Fibroblast of skin of right biceps (primary cell): ENCODE results near the gene VWA5B2.

Experiments used
- DNase-seq: peaks from one replicate; pipeline ENCODE4 v3.0.0-alpha.2; 2013

VWA5B2 gene

GRCh38 chr3:184282941-184283340 lies 53.6 kb downstream of the VWA5B2 start:
- no peak for DNase-seq

DNA sequence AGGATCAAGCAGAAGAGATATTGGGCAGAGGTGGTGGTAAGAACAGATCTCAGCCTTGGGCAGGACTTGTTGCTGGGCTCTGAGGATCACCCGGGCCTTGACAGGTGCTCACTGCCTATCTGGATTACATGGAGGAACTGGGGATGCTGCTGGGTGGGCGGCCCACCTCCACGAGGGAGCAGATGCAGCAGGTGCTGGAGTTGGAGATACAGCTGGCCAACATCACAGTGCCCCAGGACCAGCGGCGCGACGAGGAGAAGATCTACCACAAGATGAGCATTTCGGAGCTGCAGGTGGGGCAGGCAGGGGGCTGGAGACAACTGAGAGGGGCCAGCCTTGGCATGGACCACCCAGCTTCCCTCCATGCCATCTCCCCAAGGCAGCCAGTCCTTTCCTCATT lies 54.3 kb downstream of the VWA5B2 start:
- no peak for DNase-seq

DNA sequence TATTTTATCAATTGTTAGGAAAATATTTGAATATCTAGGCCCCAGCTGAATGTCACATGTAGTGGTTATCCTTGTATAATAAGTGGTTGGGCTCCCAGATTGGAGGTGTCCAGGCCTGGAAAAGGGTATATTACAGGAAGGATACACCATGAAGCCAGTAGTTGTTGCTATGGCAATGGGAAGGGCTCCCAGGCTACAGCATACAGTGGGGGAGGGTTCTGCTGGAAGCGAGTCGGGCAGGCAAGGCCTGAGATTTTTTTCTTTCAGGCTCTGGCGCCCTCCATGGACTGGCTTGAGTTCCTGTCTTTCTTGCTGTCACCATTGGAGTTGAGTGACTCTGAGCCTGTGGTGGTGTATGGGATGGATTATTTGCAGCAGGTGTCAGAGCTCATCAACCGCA lies 55.3 kb downstream of the VWA5B2 start:
- peak; percentile 69 for DNase-seq

- DNase-seq = peak; percentile 46
These were observed 60.1 kb downstream of the VWA5B2 start for GRCh38 chr3:184289426-184289938.

DNA sequence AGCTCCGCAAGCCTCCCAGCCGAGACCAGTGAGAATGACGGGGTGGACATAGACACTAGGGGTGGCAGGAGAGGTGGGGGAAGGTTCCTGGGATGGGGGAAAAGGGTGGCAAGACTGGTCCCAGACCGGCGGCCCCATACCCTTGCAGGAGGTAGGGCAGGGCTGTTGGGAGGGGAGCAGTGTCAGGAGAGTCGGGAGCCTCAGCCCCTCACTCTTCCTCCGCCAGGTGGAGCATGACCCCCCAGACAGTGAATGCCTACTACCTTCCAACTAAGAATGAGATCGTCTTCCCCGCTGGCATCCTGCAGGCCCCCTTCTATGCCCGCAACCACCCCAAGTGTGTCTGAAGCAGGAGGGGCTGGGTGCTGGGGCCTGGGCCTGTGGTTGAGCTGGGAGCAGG lies 60.9 kb downstream of the VWA5B2 start:
- DNase-seq = no peak

DNA sequence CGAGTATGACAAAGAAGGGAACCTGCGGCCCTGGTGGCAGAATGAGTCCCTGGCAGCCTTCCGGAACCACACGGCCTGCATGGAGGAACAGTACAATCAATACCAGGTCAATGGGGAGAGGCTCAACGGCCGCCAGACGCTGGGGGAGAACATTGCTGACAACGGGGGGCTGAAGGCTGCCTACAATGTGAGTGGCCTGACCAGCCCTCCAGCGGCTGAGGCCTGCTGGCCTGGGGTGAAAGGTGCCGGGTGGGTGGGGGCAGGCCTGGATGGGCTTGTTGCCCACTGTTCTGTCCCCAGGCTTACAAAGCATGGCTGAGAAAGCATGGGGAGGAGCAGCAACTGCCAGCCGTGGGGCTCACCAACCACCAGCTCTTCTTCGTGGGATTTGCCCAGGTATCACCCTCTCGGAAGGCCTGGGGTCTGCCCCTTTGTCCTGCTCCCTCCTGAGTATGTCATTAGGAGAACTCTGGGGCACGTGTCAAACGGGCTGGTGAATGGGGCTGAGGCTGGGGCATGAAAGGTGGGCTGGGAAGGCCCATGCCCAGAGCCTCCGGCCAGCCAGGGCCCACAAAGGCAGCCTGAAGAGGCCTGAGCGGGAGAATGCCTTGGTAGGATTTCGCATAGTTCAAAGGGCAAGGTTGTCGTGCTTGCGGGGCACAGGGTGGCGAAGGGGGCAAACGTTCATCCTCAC lies 61.8 kb downstream of the VWA5B2 start:
- DNase-seq = no peak
